Esophagus muscularis mucosa (tissue), 3 donors: ENCODE data around the gene CLNK.

Experiments
- CTCF ChIP-seq, 3 experiments: fragments of 200-600 bp in 2 of 3; fragments of 450-650 bp in 1 of 3; sonication (generic) in 2 of 3; IDR thresholded peaks; one replicate each; pipeline ENCODE4 v1.5.1; 2017 to 2019; ENCODE audit warnings: antibody characterized with exemption in 3 of 3, mild to moderate bottlenecking in 2 of 3, moderate library complexity in 1 of 3
- POLR2A ChIP-seq: fragments of 450-650 bp; IDR thresholded peaks from one replicate; pipeline ENCODE4 v1.6.1; 2017; ENCODE audit warnings: antibody characterized with exemption, moderate library complexity, mild to moderate bottlenecking, low read depth
- POLR2AphosphoS5 ChIP-seq, 2 donors: sonication (generic); formaldehyde crosslinking; IDR thresholded peaks; one replicate each; pipeline ENCODE4 v1.6.1; 2017; ENCODE audit warnings: antibody characterized with exemption in 2 of 2

- TF ChIP-seq POLR2AphosphoS5 (IDR thresholded peaks at IDR 0.05) = no peak
- no peak for TF ChIP-seq CTCF (IDR thresholded peaks at IDR 0.05)
- no peak for TF ChIP-seq POLR2A
Observed at GRCh38 chr4:10491401-10491800, 193.2 kb downstream of the CLNK start.
